IMR-90 (cell line): Measurements from ENCODE around the gene TICAM2. TPM values are rescaled to one million over a fixed set of nuclear protein-coding genes. Genes with fewer than 3 reads are reported as not detected.

Experiments
- ATAC-seq: fragments of 200-7000 bp; cut with Tn5 transposase; 2 replicates; pipeline ENCODE4 v1.9.1; 2020; ENCODE audit warnings: low read depth, mild to moderate bottlenecking, moderate library complexity
- BruUV-seq: library from RNA; stranded (reverse); fragments of 400-500 nt; replicated peaks from 2 replicates; lab custom pipeline; 2021; lab: Mats Ljungman, UMichigan
- CTCF ChIA-PET: fragments of 300-600 bp; formaldehyde crosslinking; extraction: SDS; loops from one replicate; lab custom pipeline; 2021; ENCODE audit warnings: antibody characterized with exemption; lab: Yijun Ruan, JAX
- POLR2A ChIA-PET: fragments of 300-600 bp; sonication (Branson Sonifier 250); formaldehyde crosslinking; loops from one replicate; lab custom pipeline; 2022; ENCODE audit warnings: antibody characterized with exemption; ENCODE audit not compliant: unreplicated experiment; lab: Charles Lee
- DNase-seq: peaks from one replicate; pipeline ENCODE4 v3.0.0; 2013
- H2AFZ ChIP-seq: replicated peaks from 2 replicates; pipeline ENCODE3; 2013; ENCODE audit warnings: low read length, mild to moderate bottlenecking; ENCODE audit not compliant: poor library complexity
- H2AK5ac ChIP-seq: 2 replicates; pipeline ENCODE4 v1.6.1; 2013; ENCODE audit warnings: low read depth, low read length, inconsistent platforms
- H2AK9ac ChIP-seq: replicated peaks from 2 replicates; pipeline ENCODE3; 2013; ENCODE audit warnings: mild to moderate bottlenecking, low read depth, low read length, moderate library complexity; ENCODE audit not compliant: poor library complexity
- H2BK120ac ChIP-seq: 2 replicates; pipeline ENCODE4 v1.6.1; 2013; ENCODE audit warnings: low read depth, low read length, inconsistent platforms
- H2BK15ac ChIP-seq: 3 replicates; pipeline ENCODE4 v1.6.1; 2013; ENCODE audit warnings: low read depth, low read length, inconsistent platforms
- H2BK20ac ChIP-seq: 2 replicates; pipeline ENCODE4 v1.6.1; 2013; ENCODE audit warnings: low read depth, mild to moderate bottlenecking, inconsistent platforms, low read length, moderate library complexity
- H2BK5ac ChIP-seq: 2 replicates; pipeline ENCODE4 v1.6.1; 2013; ENCODE audit warnings: mild to moderate bottlenecking, low read depth, low read length, inconsistent platforms; ENCODE audit not compliant: poor library complexity, severe bottlenecking
- H3K14ac ChIP-seq: replicated peaks from 2 replicates; pipeline ENCODE4 v1.6.1; 2013; ENCODE audit warnings: low read depth, low read length, inconsistent platforms
- H3K18ac ChIP-seq: 2 replicates; pipeline ENCODE4 v1.6.1; 2013; ENCODE audit warnings: low read depth, low read length, control low read depth
- H3K23ac ChIP-seq: 2 replicates; pipeline ENCODE4 v1.6.1; 2013; ENCODE audit warnings: low read depth, low read length, inconsistent platforms
- H3K27ac ChIP-seq: 2 replicates; pipeline ENCODE4 v1.5.1; 2013; ENCODE audit warnings: mild to moderate bottlenecking, control low read depth, low read length; ENCODE audit not compliant: insufficient read depth
- H3K27me3 ChIP-seq: 2 replicates; pipeline ENCODE4 v1.6.1; 2013; ENCODE audit warnings: low read length; ENCODE audit not compliant: control insufficient read depth, insufficient read depth
- H3K36me3 ChIP-seq: 2 replicates; pipeline ENCODE4 v1.6.1; 2013; ENCODE audit warnings: low read length, mixed read lengths; ENCODE audit not compliant: control insufficient read depth, insufficient read depth
- H3K4ac ChIP-seq: 2 replicates; pipeline ENCODE4 v1.6.1; 2013; ENCODE audit warnings: low read depth, low read length, inconsistent platforms
- H3K4me1 ChIP-seq: 2 replicates; pipeline ENCODE4 v1.6.1; 2013; ENCODE audit warnings: low read length, mixed read lengths; ENCODE audit not compliant: control insufficient read depth, insufficient read depth
- H3K4me2 ChIP-seq: 2 replicates; pipeline ENCODE4 v1.6.1; 2013; ENCODE audit warnings: low read depth, mild to moderate bottlenecking, control low read depth, low read length, moderate library complexity
- H3K4me3 ChIP-seq: 2 replicates; pipeline ENCODE4 v1.5.1; 2013; ENCODE audit warnings: low read depth, mild to moderate bottlenecking, control low read depth, low read length, moderate library complexity; ENCODE audit not compliant: insufficient read depth
- H3K56ac ChIP-seq: 2 replicates; pipeline ENCODE4 v1.6.1; 2013; ENCODE audit warnings: low read length, inconsistent platforms; ENCODE audit not compliant: insufficient read depth; ENCODE audit errors: extremely low read depth
- H3K79me1 ChIP-seq, 2 experiments: 2 replicates each; pipeline ENCODE4 v1.6.1; 2013; ENCODE audit warnings: low read length in 2 of 2, inconsistent platforms in 1 of 2, low read depth in 1 of 2
- H3K9ac ChIP-seq: 2 replicates; pipeline ENCODE4 v1.6.1; 2013; ENCODE audit warnings: low read depth, low read length, control low read depth
- H3K9me1 ChIP-seq: 2 replicates; pipeline ENCODE4 v1.6.1; 2013; ENCODE audit warnings: low read length, inconsistent platforms; ENCODE audit not compliant: insufficient read depth
- H3K9me3 ChIP-seq: 2 replicates; pipeline ENCODE4 v1.6.1; 2013; ENCODE audit warnings: low read length; ENCODE audit not compliant: control insufficient read depth, insufficient read depth
- H4K20me1 ChIP-seq: 2 replicates; pipeline ENCODE4 v1.6.1; 2013; ENCODE audit warnings: low read length, inconsistent platforms; ENCODE audit not compliant: insufficient read depth
- H4K5ac ChIP-seq: 2 replicates; pipeline ENCODE4 v1.6.1; 2013; ENCODE audit warnings: mild to moderate bottlenecking, low read depth, low read length, control low read depth
- H4K8ac ChIP-seq, 2 experiments: 2 replicates each; pipeline ENCODE4 v1.6.1; 2013; ENCODE audit warnings: low read depth in 2 of 2, low read length in 2 of 2, control low read depth in 1 of 2, inconsistent platforms in 1 of 2
- H4K91ac ChIP-seq: 2 replicates; pipeline ENCODE4 v1.6.1; 2013; ENCODE audit warnings: low read depth, low read length, inconsistent platforms; ENCODE audit not compliant: insufficient read depth
- BHLHE40 ChIP-seq: fragments of 150-350 bp; IDR thresholded peaks from 2 replicates; pipeline ENCODE4 v1.6.1; 2016; ENCODE audit warnings: mild to moderate bottlenecking, low read depth, low read length
- CEBPB ChIP-seq: IDR thresholded peaks from 2 replicates; pipeline ENCODE4 v1.6.1; 2012; ENCODE audit warnings: low read depth, low read length, improper control_type of control experiment
- CHD1 ChIP-seq: IDR thresholded peaks from 2 replicates; pipeline ENCODE4 v1.6.1; 2012; ENCODE audit warnings: low read depth, low read length, improper control_type of control experiment
- CTCF ChIP-seq: conservative IDR thresholded peaks from 2 replicates; pipeline ENCODE4 v1.5.1; 2012; ENCODE audit warnings: mild to moderate bottlenecking, low read depth, low read length, improper control_type of control experiment
- FOS ChIP-seq: fragments of 150-350 bp; IDR thresholded peaks from 2 replicates; pipeline ENCODE4 v1.6.1; 2016; ENCODE audit warnings: low read depth, low read length
- MAZ ChIP-seq: IDR thresholded peaks from 2 replicates; pipeline ENCODE4 v1.6.1; 2012; ENCODE audit warnings: low read depth, mild to moderate bottlenecking, low read length, improper control_type of control experiment, moderate library complexity, borderline replicate concordance
- MXI1 ChIP-seq: IDR thresholded peaks from 2 replicates; pipeline ENCODE4 v1.6.1; 2012; ENCODE audit warnings: low read depth, mild to moderate bottlenecking, low read length, moderate library complexity, borderline replicate concordance
- NFE2L2 ChIP-seq: fragments of 150-350 bp; IDR thresholded peaks from 2 replicates; pipeline ENCODE4 v1.6.1; 2016; ENCODE audit warnings: low read depth, mild to moderate bottlenecking, low read length
- POLR2A ChIP-seq: IDR thresholded peaks from 2 replicates; pipeline ENCODE4 v1.6.1; 2012; ENCODE audit warnings: mild to moderate bottlenecking, low read depth, low read length
- RCOR1 ChIP-seq: IDR thresholded peaks from 2 replicates; pipeline ENCODE4 v1.6.1; 2012; ENCODE audit warnings: mild to moderate bottlenecking, low read length, improper control_type of control experiment; ENCODE audit not compliant: insufficient replicate concordance
- RFX5 ChIP-seq: IDR thresholded peaks from 2 replicates; pipeline ENCODE4 v1.8.0; 2012; ENCODE audit warnings: low read depth, mild to moderate bottlenecking, low read length, moderate library complexity
- USF2 ChIP-seq: fragments of 150-350 bp; IDR thresholded peaks from 2 replicates; pipeline ENCODE4 v1.6.1; 2017; ENCODE audit warnings: mild to moderate bottlenecking, antibody characterized with exemption, low read length, low read depth
- WGBS, 2 experiments: methylation state at CpG; one replicate each; pipeline versions ENCODE4 v1.1.5 to v1.1.7; 2013; ENCODE audit warnings: missing lambda C conversion rate in 2 of 2; ENCODE audit not compliant: insufficient read length in 1 of 2; ENCODE audit errors: extremely low coverage in 2 of 2; 5-methylcytosine and 5-hydroxymethylcytosine counted together
- dilution Hi-C: fragments of 300-500 bp; cut with HindIII; formaldehyde crosslinking; loops from one replicate; pipeline ENCODE4 v1.14.3; 2018; ENCODE audit warnings: low sequenced_read_pairs; ENCODE audit not compliant: unreplicated experiment
- in situ Hi-C: fragments of 300-500 bp; cut with MboI; formaldehyde crosslinking; loops from 3 replicates; pipeline ENCODE4 v1.14.3; 2019; ENCODE audit warnings: low sequenced_read_pairs, inconsistent platforms, mixed read lengths
- intact Hi-C: fragments of 100-400 bp; cut with micrococcal nuclease; formaldehyde crosslinking; loops from 2 replicates; pipeline ENCODE4 v1.10.0; 2022
- polyA plus RNA-seq, 3 experiments: library from polyadenylated mRNA; depleted of rRNA; stranded (reverse); fragments of >200 nt; gene quantifications; 2 replicates each; pipeline ENCODE4 v1.2.3, GENCODE V29; 2012; ENCODE audit warnings: low replicate concordance in 1 of 3
- total RNA-seq: library from RNA; depleted of rRNA; stranded (reverse); fragments of >200 nt; gene quantifications from 2 replicates; pipeline ENCODE4 v1.2.3, GENCODE V29; 2012

Gene TICAM2
- total and polyA plus RNA-seq, 2 of the 4 experiments (the other 2 are of a cell fraction), result 2.9 to 4.3 TPM

- dilution Hi-C loops (no loop called here), intact Hi-C loops (loop anchor here (10.0 kb wide), 1 partner anchor 286 kb away; no protein-coding TSS in a partner anchor), in situ Hi-C loops (no loop called here)
- Histone ChIP-seq H2BK120ac (no peak overlapping the region), H3K36me3 (no peaks in the 10 kb centered on the region), H4K8ac (no peak overlapping the region), H3K79me1 (peaks cover 0 to 6% of the 10 kb centered on the region in 2 experiments; a peak in 1 of 4 replicates), H3K9ac (no peak overlapping the region), H4K5ac (no peak overlapping the region), H3K4ac (no peak overlapping the region), H2BK15ac (no peak overlapping the region), H3K9me1 (peaks cover 8% of the 10 kb centered on the region; the same call in 1 of the 2 replicates), H3K14ac (no peak overlapping the region), H2AK5ac (no peak overlapping the region), H3K4me3 (no peak overlapping the region), H3K4me2 (no peak overlapping the region), H2AK9ac (no peak overlapping the region), H3K18ac (no peak overlapping the region), H2BK20ac (no peak overlapping the region), H3K56ac (no peak overlapping the region), H3K27ac (no peak overlapping the region), H4K20me1 (0 out of 2 replicates have a peak, but pooled peaks cover 4% of the 10 kb centered on the region), H3K23ac (no peak overlapping the region), H2BK5ac (no peak overlapping the region), H3K4me1 (no peaks in the 10 kb centered on the region; the same call in 1 of the 2 replicates), H3K9me3 (peaks cover 6% of the 10 kb centered on the region), H2AFZ (no peak overlapping the region), H4K91ac (no peak overlapping the region), H3K27me3 (no peaks in the 10 kb centered on the region)
- no peak for DNase-seq
- TF ChIP-seq CTCF, result no peak
- no peak for TF ChIP-seq BHLHE40
- TF ChIP-seq CHD1, result no peak
- TF ChIP-seq POLR2A, result no peak
- TF ChIP-seq CEBPB, result no peak
- no peak for TF ChIP-seq USF2
- TF ChIP-seq RFX5, result no peak
- TF ChIP-seq NFE2L2, result no peak
- no peak for TF ChIP-seq RCOR1
- TF ChIP-seq MXI1, result no peak
- TF ChIP-seq FOS, result no peak
- TF ChIP-seq MAZ, result no peak
- ChIA-PET POLR2A (no interaction called here), CTCF (interaction anchor here (1.1 kb wide), 1 partner anchor 14 kb away, joined by 3 read pairs; no protein-coding TSS in a partner anchor)
- ATAC-seq, result no peak
- 100% methylated on average over 1 of the region's 4 CpGs for WGBS, 2 experiments
- BruUV-seq, result no TSS peak
These were observed 53.6 kb downstream of the TICAM2 start for GRCh38 chr5:115548683-115549082.
